Hindlimb muscle (tissue), 1 donor: ENCODE results near the gene FRAS1. TPM values are rescaled to one million over a fixed set of nuclear protein-coding genes. Genes with fewer than 3 reads are reported as not detected.
"Not testable (repeated sequence)": the region's sequence is repeated elsewhere in the genome, so short reads cannot be mapped to it uniquely, and the experiment has no call there.

ENCODE experiments used
- DNase-seq: peaks from one replicate; pipeline ENCODE4 v3.0.0-alpha.2; 2013
- polyA plus RNA-seq: library from polyadenylated mRNA; unstranded; fragments of 120-200 nt; gene quantifications from one replicate; pipeline ENCODE4 v1.2.1, GENCODE V29; 2013; ENCODE audit not compliant: insufficient read length

Gene FRAS1
- polyA plus RNA-seq, 1 donor = 4.6 TPM

DNA sequence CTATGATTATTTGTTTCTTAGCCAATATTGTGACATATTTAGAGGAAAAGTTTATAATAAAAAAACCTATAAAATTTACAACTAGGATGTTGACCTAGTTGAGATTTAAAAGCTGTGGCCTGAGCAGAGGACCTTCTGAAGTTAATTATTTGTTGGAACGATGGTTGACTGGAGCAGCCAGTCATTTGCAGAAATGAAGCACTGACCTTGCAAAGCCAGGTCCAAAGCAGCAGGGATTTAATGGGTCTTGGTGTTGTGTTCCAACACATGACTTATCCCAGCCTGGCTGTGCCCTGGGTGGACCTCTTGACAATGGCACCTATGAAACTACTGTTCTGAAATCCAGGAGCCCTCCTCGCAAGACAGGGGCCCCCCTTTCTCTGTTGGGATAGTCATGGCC is 235.2 kb downstream of the FRAS1 start:
- no peak for DNase-seq

DNA sequence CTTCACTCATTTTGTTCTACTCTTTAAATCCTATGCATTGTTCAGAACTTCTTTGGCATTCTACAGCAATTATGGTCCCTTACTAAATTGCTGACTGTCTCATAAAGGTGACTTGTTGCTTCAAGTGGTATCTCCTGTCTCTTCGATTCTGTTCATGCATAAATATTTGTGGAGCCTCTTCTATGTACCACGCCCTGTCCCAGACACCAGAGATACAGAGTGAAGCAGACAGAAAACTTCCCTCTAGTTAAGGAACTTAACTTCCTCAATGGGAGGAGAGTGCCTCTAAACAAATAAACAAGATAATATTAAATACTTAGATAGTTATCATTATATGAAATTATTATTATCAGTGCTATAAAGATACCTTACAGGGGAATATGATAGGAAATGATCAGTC is 235.7 kb downstream of the FRAS1 start:
- DNase-seq = no peak

DNA sequence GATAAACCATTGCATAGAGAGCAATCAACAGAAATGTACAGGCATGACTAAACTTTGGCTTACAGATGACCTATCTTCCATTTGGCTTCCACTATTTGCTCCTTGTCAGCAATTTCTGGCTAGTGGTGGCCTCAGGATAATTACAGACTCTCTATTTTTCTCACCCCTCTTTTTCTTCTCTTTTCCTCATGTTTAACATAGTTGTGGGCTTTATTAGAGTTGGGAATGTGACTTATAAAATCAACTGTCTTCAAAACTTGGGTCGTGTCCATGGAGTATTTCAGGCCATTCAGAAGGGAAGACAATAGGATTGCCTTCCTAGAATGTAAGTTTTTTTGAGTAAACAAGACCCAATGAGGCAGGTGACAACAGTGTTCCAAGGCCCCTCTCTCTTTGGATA is 236.2 kb downstream of the FRAS1 start:
- no peak for DNase-seq

DNA sequence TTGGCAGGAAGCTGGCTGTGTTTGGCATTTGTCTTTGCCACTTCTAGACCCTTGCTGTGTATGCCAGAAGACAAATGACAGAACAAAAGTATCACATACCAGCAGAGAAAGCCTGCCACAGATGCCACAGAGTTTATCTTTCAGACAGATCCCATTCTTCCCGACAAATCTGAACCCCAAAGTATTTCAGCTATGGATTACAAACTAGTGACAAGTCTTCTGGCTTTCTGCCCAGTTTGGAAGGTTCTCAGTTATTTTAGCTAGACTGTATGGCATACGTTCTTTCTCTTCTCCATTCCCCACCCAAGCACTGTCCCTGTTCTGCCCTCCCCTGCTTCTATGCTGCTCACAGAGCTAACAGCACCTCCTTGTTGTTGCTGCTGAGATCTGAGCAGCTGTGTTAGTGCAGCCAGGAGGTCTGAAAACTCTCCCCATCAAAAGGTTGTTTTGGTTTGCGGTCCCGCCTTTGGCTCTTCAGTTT is 236.7 kb downstream of the FRAS1 start:
- DNase-seq = no peak

DNA sequence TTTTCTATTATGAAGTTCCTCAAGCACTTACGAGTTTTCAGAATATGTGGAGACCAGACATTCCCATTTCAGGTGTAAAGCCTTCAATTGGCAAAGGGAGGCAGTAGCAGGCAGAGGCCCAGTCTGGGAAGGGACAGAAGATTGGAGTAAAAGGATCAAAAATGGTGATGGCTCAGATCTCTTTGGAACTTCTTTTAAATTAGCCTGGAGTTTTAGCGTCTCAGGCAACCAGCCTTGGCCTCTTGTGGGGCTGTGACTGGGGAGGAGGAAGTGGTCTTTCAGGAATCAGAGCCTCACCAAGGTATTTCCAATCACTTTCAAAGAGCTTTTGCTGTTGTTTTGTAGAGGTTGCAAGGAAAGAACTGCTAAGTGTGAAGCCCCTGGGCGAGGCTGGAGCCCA is 239.1 kb downstream of the FRAS1 start:
- DNase-seq = peak; percentile 11

DNA sequence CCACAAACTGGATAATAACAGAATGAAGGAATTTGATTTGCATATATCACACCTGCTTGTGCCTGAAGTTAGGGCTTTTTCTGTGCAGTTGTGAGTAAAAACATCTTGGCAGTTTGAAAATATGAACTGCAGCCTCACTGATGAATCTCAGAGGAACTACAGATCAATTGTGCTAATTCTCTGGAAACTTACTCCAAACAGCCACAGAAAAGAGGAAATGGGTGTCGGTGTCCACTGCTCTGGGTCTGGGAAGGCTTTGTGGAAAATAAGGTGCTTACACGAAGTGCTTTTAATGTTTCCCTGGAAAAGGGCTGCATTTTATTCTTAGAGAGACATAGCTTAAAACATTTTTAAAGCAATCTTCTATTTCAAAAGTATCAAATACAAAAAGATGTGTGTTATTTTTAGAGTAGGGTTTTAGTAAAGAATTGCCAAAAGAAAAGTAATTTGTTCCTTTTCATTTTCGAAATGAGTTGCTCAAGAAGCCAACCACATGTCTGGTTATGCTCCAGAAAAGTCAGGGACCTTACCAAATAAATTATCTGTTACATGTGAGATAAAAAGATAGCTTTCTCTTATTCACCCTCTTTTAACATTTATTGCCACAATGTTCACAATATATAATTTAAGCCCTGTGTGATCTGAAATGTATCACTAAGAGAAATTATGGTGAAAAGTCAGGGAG is 240.1 kb downstream of the FRAS1 start:
- DNase-seq = peak; percentile 40

DNA sequence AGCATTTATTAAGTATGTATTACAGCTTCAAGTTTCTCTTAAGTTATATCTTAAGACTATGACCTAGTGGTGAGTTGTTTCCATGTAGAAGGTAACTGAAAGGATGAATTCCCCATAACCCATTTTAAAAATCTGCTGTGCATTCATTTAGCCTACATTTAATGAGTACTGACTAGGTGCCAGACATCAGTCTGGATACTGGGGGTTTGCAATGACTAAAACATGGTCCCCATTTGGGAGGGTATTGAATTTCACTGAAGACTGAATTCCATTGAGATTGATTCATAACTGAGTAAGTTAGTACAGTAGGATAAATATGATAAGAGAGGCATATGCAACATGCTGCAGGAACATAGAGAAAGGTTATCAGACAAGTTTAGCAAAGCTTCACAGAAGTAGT is 241.5 kb downstream of the FRAS1 start:
- no peak for DNase-seq

DNA sequence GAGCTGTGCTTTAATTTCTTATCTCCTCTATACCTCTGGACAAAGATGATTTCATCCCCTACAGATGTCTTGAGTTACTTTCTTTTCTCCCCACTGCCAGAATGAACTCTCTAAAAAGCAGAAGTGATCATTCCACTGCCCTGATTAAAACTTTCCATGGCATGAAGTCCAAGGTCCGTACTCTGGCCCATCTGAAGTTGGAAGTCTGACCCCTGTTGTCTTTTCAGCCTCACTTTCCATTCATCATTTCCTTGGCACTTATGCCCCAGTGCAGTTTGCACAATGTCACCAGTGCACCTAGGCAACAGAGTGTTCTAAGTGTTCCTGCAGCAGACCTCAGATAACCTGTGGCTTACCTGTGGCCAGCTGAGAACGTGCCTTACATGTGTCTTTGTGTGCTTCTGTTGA is 242.4 kb downstream of the FRAS1 start:
- peak; percentile 37 for DNase-seq

DNA sequence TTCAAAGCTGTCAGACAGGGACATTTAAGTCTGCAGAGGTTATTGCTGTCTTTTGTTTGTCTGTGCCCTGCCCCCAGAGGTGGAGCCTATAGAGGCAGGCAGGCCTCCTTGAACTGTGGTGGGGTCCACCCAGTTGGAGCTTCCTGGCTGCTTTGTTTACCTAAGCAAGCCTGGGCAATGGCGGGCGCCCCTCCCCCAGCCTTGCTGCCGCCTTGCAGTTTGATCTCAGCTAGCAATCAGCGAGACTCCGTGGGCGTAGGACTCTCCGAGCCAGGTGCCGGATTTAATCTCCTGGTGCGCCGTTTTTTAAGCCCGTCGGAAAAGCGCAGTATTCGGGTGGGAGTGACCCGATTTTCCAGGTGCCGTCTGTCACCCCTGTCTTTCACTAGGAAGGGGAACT is 250.1 kb downstream of the FRAS1 start:
- not testable (repeated sequence) for DNase-seq

DNA sequence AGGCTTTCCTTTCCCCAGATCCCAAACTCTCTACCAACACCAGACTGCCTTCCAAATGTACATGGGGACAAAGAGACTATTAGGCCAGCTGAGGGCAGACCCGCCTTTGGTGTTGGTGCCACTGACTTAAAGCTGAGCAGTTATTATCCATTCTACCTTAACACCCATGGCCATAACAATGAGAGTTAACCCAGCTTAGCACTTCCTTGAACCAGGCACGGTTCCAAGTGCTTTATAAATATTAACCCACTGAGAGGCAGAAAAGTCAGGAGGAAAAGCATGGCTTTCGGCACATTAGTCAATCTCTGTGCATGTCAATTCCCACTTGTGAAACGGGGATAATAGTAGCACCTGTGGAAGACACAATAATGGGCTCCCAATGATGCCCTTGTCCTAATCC is 251.4 kb downstream of the FRAS1 start:
- no peak for DNase-seq

DNA sequence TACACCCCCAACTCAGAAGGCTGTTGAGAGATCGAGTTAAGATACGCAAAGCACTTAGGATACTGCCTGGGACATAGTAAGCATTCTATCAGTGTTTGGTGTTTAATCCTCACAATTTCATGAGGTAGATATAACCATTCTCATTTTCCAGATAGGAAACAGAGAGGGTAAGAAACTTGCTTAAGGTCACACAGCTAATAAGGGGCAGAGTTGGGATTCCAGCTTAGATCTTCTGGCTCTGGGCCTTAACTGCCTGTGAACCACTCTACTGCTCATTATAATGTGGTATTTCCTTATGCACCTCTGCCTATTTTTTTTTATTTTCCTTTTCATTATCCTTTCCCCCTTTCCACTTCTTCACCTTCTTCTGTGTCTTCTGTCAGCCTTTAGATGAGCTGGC is 252.2 kb downstream of the FRAS1 start:
- no peak for DNase-seq

DNA sequence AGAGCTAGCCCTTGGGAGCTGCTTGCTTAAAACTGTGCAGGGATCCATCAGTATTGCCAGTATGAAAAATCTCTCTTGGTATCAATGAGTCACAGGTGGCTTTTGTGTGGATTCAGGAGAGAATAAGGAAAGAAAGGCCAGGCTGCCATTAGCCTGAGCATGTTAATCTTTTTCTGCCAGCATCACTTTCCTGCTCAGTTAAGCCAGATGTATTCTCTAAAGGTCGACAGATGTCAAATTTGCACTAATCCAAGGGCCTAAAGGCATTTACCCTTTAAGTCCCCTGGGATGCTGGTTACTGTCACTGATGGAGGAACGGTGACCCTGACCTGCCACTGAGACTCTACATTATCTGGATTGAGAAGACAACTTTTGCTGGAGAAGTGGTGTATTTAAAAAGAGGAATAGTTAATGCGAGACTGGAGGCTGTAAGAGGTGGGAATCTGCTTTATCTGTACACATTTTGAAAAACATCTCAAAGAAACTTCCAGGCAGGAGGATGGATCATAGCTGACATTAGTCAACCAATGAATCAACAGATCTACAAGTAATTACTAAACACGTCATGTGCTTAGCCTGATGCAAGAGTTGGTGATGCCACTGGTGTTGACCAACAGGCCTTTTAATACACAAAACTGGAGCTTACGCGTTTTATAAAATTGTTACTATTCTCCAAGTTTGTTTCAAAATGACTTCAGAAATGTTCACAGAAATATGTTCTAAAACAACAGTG is 253.1 kb downstream of the FRAS1 start:
- DNase-seq = no peak

DNA sequence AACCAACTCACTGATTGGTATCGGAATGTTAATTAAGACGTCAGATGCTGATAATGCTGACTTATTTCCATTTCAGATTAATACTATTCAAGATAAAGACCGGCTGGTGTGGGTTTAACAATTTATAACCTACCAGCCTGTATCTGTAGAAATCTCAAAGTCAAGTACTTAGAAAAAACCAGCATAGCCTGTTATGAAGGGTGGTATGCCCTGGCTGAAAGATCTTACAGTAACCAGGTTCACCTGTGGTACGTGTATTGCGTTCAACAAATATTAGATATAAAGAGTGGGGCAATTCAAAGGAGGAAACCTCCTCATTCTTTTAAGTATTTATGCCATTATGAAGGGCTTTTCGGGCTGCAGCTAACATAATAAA is 253.6 kb downstream of the FRAS1 start:
- no peak for DNase-seq

DNA sequence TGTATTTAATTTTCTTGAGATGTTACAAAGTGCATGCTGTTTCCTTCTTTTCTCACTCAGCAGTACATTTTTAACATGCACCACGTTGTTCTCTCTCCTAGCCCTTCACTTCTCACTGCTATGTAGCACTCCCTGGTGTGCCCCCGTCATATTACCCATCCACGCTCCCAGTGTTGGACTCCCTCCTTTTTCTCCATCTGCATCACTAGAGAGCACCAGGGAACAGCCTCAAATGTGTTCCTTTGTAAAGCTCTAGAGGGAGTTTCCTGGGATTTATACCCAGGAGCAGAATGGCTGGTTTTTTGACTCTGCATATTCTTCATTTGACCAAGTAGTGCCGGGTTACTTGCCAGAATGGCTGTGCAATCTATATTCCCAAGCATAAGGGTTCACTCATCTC is 254.2 kb downstream of the FRAS1 start:
- DNase-seq = no peak

DNA sequence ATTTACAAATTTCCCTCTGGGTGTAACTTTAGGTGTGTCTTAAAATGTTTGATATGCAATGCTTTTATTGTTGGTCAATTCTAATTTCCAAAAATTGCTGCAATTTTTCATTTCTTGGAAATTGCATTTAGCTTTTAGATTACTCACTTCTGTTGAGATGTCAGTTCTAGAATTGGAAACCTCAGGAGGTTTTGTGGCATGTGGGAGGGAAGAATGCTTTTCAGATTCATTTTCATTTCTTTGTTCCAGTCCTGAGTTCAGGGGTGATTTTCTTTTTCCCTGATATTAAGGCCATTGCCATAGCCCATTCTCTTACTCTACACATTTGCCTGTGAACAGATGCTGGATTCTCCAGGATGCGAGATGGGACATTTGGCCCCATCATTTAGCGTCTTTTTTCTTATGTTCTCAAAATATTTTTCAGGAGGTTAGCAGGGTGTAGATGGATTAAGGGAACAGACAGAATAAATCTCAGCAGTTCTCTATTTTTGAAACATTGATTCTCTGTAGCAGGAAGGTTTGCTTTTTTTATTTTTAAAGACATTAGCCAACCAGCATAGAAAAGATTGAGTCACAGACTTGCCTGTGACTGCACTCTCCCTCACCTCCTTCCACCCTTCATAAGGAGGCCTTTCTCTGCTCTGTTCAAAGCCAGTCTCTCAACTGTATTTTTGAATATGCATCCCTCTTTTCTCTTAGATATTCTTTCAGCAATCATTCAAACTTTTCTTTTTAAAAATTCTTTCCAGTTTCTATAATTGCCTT is 256.0 kb downstream of the FRAS1 start:
- DNase-seq = no peak

DNA sequence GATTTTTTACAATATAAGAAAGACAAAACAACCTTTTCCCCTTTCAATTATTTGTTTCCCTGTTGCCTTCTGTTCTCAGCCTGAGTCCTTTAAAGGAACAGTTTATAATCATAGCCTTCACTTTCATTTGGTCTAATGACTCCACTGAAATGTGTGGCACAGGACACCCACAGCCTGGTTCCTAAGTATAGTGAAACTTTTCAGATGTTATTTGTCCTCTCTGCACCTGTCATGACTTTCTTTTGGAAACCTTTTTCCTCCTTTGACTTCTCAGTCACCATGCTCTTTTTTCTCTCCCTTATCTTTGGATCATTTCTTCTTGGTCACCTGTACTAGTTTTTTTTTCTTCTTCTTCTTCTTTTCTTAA is 256.6 kb downstream of the FRAS1 start:
- DNase-seq = no peak

DNA sequence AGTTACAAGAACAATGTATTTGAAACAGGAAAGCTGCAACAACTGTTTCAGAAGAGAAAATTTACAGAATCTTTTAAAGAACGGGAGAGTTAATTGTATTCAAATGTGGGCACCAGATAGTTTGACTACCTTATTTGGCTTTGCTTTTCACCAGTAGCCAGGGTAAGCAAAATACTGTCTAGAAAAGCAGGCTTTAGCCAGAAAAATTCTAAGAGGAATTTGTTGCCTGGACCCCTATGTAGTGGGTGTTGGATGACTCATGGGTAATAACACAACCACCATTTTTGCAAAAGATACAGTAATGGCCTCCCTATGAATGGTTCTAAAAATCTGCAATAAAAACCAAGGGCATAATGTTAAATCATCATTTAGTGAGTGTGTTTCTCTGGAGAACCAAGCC is 261.0 kb downstream of the FRAS1 start:
- no peak for DNase-seq

DNA sequence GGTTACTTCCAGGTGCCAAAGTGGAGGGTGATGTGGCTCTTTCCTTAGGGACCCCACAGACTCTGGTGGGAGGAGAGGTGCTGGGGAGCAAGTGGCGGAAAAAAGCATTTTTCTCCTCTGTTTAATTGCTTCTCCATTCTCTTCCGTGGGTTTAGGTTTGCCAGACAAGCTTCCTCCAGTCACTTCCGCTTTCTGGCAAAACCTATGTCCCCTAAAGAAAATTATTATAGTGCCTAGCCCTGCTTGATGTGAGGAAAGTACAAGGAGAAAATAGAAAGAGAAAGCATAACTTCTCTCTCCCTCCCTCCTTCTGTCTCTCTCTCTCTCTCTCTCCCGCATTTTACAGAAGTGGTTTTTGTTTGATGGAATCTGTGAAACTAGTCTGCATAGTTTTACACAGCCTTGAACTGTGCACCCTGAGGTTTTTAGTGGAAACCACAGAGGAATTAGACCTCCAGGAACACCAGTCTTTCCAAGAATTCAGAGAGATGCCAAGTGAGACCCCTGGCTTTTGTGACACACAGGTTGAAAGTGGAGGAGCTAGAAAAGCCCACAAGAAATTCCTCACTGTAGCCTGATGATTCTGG is 263.3 kb downstream of the FRAS1 start:
- DNase-seq = no peak

DNA sequence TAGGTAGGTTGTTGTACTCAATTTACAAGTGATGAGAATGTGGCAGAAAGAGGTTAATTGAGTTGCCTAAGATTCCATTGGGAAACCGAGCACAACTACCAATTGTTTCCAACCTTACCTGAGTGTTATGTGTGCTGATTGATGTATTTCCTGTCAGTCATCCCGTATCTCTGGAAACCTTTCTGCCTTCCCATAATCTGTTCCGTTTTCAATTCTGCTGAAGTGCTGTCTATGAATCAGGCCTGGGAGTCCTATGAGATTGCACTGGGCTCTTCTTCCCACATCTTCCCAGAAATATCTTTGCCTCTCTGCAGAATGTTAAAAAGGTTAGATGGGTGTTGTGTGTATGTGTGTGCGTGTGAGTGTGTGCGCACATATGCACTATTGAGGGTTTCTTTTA is 264.9 kb downstream of the FRAS1 start:
- no peak for DNase-seq

DNA sequence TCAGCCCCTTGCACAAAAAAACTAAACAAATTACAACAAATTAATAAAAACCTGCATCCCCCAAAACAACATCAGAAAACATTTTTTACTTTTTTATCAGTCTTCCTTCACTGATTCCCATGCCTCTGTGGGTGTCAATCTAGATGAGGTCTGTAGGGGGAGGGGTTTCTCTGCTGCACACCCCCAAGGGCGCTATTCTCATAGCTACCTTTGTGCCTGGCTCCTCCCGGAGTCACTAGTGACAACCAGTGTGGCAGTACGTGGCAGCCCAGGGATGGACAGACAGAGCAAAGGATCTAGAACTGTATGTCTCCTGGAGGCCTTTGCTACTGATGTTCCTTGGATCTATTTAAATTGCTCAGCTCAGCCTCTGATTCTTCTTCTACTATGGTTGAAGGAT is 266.3 kb downstream of the FRAS1 start:
- DNase-seq = no peak

DNA sequence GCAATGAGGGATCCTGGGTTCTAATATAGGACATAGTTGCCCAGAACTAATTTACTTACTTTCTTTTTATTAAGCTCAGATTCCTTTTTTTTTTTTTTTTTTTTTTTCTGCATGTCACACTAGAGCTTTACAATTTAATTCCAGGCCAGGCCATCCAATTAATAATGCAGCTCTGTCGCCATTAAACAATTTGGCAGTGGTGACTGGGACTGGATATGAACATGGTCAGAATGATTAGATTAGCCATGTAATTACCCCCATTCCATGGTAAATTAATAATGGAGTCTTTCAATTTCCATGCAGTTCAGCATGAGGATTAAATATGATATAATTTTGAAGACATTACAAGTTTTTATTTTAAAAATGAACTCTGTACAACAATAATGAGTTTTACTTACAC is 267.5 kb downstream of the FRAS1 start:
- DNase-seq = no peak

DNA sequence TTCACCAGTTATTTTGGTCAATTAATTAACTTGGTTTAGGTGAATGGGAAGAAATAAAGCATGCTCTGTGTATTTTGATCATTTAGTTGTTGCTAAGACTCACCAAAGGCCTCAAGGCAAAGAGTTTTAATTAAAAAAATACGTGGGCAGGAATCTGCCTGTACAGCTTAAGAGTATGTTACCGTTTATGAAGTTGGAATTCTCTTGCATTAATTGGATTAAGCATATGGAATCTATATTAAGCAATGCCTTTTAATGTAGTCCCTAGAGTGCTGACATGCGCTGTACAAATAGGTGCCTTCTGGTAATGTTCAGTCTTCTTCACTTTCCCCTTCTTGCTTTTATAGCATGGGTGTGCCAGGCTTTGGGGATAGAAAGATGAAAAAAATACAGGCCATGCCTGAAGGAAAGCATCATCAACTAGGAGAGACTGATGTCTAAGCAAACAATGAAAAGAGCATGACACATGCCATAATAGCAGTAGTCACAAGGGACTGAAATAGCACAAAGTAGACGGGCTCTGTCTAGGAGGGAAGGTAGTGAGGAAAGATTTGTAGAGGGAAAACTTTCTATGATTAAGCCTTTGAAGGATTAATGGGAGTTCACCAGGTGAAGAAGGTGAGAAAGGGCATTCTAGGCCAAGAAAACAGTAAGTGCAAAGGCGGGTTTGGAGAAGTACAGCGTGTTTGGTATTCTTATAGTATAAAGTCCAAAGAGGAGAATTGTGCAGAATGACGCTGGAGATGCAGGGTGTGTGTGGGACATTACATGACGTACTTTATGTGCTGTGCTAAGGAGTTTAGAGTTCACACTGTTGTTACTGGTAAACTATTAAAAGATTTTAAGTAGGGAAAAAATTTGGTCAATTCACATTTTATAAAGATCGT is 268.4 kb downstream of the FRAS1 start:
- DNase-seq = no peak
